Nephron progenitor cell (in vitro differentiated cells): Measurements from ENCODE around the gene KIF26A.

ENCODE experiments used
- DNase-seq: peaks from one replicate; pipeline ENCODE4 v3.0.0; 2021
- H3K27ac Mint-ChIP-seq: 2 replicates; pipeline ENCODE4 v1.8.0; 2021; ENCODE audit warnings: mild to moderate bottlenecking, moderate library complexity, mixed read lengths
- H3K27me3 Mint-ChIP-seq: 2 replicates; pipeline ENCODE4 v1.8.0; 2021; ENCODE audit warnings: mild to moderate bottlenecking, low read depth, mixed read lengths; ENCODE audit not compliant: poor library complexity
- H3K36me3 Mint-ChIP-seq: 2 replicates; pipeline ENCODE4 v1.8.0; 2021; ENCODE audit warnings: low read depth, mixed read lengths
- H3K4me1 Mint-ChIP-seq: 2 replicates; pipeline ENCODE4 v1.8.0; 2021; ENCODE audit warnings: mixed read lengths
- H3K4me3 Mint-ChIP-seq: 2 replicates; pipeline ENCODE4 v1.8.0; 2021; ENCODE audit warnings: mild to moderate bottlenecking, moderate library complexity, mixed read lengths
- H3K9me3 Mint-ChIP-seq: 2 replicates; pipeline ENCODE4 v1.8.0; 2021; ENCODE audit warnings: mild to moderate bottlenecking, moderate library complexity, mixed read lengths
- TF ChIP-seq, protein P1 (sequence below): fragments of 200-600 bp; sonication (generic); IDR thresholded peaks from 2 replicates; pipeline ENCODE4 v1.5.0; 2021; ENCODE audit warnings: antibody characterized with exemption

The KIF26A gene

DNA sequence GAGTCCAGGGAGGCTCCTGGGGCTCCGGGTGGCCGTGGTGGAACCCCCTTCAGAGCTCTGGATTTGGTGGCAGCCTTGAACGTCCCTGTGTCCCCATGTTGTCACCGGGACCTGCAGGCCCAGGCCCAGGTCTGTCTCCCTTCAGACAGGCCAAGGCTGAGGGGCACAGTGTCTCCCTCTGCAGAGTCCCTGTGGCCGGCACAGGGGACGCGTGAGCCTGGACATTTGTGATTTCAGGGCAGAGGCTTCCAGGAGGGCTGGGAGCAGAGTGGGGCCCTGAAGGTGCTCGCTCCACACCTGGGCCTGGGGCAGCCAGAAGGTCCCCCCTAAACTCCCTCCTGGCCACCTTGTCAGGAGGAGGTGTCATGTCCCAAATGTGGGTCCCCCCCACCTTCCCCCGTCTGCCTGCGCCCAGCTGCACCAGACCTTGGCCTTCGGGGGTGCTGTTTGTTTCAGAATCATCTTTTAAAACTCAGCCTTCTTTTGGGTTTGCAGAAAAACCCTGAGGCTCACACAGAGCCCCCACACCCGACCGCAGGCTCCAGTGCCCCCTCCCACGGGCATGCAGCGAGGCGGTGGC, 47.6 kb downstream of the KIF26A start:
- no peak for DNase-seq
- Mint-ChIP-seq H3K36me3 (no peaks in the 10 kb centered on the region), H3K9me3 (no peaks in the 10 kb centered on the region), H3K4me1 (peaks cover 12% of the 10 kb centered on the region), H3K4me3 (no peak overlapping the region), H3K27ac (no peak overlapping the region), H3K27me3 (peaks cover 3% of the 10 kb centered on the region)
- TF ChIP-seq, protein P1, sequence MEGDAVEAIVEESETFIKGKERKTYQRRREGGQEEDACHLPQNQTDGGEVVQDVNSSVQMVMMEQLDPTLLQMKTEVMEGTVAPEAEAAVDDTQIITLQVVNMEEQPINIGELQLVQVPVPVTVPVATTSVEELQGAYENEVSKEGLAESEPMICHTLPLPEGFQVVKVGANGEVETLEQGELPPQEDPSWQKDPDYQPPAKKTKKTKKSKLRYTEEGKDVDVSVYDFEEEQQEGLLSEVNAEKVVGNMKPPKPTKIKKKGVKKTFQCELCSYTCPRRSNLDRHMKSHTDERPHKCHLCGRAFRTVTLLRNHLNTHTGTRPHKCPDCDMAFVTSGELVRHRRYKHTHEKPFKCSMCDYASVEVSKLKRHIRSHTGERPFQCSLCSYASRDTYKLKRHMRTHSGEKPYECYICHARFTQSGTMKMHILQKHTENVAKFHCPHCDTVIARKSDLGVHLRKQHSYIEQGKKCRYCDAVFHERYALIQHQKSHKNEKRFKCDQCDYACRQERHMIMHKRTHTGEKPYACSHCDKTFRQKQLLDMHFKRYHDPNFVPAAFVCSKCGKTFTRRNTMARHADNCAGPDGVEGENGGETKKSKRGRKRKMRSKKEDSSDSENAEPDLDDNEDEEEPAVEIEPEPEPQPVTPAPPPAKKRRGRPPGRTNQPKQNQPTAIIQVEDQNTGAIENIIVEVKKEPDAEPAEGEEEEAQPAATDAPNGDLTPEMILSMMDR: no peak

DNA sequence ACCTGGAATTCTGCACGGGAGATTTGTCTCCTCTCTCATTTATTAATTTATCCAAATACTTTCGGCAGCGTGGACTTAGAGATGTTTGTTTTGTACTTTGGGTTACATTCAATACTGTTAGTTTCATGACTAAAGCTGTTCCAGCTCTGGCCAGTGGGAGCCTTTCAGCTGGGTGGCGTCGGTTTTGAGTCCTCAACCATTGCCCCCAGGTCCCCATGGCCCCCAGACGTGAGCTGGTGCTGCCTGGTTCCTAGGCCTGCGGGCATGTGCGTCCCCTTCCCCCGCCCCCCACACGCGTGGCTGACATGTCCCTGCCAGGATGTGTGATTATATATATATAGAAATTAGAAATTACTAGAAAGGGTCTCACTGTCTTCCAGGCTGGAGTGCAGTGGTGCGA, 48.2 kb downstream of the KIF26A start:
- peaks cover 4% of the 10 kb centered on the region for H3K27me3 Mint-ChIP-seq
- H3K36me3 Mint-ChIP-seq: no peaks in the 10 kb centered on the region
- no peak overlapping the region for H3K27ac Mint-ChIP-seq
- DNase-seq: no peak
- H3K4me1 Mint-ChIP-seq: peaks cover 6% of the 10 kb centered on the region
- no peaks in the 10 kb centered on the region for H3K9me3 Mint-ChIP-seq
- H3K4me3 Mint-ChIP-seq: no peak overlapping the region
- TF ChIP-seq, protein P1: no peak

DNA sequence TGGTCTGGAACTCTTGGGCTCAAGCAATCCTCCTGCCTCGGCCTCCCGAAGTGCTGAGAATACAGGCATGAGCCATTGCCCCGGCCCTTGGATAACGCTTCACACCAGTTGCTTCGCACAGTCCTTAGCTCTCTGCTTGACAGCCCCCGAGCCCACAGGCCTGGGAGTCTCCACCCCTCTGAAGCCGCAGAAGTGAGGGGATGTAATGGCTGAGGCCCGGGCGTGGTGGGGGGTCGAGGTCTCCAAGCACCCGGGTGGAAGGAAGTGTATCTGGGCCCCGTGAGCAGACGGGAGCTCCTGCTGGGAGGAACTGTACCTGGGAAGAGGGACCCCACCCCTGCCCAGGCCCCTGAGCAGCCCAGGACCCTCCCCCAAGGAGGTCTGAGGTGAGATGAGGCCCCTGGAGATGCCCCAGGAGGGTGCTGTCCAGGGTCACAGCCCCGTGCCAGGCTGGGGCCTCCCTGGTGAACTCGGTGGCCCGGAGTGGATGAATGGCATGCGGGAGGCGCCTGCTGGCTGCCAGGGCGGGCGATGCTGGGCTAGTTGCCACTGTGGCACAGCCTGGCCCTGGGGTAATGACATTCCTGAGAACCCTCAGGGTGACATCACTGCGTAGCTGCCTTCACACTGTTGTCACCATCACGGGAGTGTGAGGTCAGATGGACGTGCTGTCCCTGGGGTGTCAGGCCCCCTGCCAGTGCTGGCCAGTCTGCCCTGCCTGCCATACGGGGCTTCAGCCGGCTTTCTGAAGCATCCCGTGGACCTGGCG, 48.9 kb downstream of the KIF26A start:
- DNase-seq: no peak
- Mint-ChIP-seq H3K36me3 (no peaks in the 10 kb centered on the region), H3K9me3 (no peaks in the 10 kb centered on the region), H3K27ac (no peak overlapping the region), H3K27me3 (peaks cover 7% of the 10 kb centered on the region), H3K4me3 (no peak overlapping the region), H3K4me1 (peaks cover 5% of the 10 kb centered on the region)
- TF ChIP-seq, protein P1: no peak

DNA sequence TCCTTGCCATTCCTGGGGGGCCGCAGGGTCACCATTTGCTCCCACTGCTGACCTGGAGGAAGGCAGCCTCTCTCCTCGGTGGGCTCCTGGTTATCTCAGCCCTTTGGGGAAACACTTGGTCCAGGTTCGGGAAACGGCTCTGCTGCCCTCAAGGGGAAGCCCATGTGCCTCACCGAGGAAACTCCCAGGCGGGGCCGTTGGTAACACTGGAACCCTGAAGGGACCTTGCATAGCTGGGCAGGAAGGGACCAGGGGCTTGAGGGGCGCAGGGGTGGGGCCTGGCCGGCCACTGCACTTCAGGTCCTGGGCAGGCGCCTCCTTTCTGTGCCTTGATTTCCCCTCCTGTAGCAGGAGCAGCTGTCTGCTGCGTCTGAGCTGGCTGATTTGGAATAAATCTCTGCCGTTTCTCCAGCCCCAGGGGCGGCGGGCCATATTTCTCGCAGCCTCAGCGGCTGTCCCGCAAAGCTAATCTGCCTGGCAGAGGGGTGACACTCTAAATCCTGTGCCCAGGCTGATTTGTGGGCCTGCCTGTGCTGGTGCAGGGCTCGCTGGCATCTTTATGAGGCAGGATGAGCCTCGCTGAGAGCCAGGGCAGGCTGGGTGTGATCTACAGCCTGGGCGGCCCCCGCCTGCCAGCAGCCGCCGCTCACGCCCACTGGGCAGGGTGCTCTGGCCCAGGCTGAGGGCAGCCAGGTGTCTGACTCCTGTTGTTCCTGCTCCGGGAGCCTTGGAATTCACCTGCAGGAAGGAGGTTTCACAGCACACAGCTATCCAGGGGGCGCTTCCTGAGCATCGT, 49.7 kb downstream of the KIF26A start:
- H3K36me3 Mint-ChIP-seq: no peaks in the 10 kb centered on the region
- no peaks in the 10 kb centered on the region for H3K9me3 Mint-ChIP-seq
- no peak for DNase-seq
- TF ChIP-seq, protein P1: no peak
- peaks cover 5% of the 10 kb centered on the region for H3K4me1 Mint-ChIP-seq
- H3K27ac Mint-ChIP-seq: no peak overlapping the region
- no peak overlapping the region for H3K4me3 Mint-ChIP-seq
- peaks cover 7% of the 10 kb centered on the region for H3K27me3 Mint-ChIP-seq

DNA sequence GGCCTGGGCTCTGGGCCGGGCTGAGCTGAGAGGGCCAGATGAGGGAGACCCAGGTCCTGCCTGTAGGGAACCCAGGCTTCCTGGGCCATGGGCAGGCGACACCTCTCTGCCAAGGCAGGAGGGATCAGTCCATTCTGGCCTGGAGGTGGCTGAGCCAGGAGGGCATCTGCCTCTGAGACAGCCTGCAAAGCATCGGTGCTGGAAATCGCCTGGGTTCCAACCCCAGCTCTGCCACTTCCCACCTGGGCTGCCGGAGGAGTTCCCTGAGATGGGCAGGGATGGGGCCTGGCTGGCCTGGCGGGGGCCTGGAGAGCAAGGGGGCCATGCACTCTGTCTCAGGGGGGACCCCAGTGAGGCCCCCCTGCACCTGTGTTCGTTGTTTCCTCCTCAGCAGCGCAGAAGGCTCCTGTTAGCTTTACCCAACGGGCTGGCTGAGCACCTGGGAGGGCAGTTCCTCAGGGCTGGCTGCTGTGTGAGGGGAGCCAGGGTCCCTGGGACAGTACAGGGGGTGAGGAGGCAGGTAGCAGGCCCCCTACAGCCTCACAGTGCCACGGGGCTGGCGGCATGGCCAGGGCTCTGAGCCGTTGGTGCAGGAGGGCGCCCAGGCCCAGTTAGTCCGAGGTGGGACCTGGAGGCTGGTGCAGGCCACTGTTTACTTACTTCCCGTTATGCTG, 50.5 kb downstream of the KIF26A start:
- H3K4me3 Mint-ChIP-seq: no peak overlapping the region
- no peaks in the 10 kb centered on the region for H3K36me3 Mint-ChIP-seq
- TF ChIP-seq, protein P1: no peak
- no peak overlapping the region for H3K27ac Mint-ChIP-seq
- no peak for DNase-seq
- peaks cover 13% of the 10 kb centered on the region for H3K27me3 Mint-ChIP-seq
- H3K4me1 Mint-ChIP-seq: peaks cover 5% of the 10 kb centered on the region
- no peaks in the 10 kb centered on the region for H3K9me3 Mint-ChIP-seq
